Endothelial cell of umbilical vein (primary cell): ENCODE measurements around the gene LDB3. TPM values are rescaled to one million over a fixed set of nuclear protein-coding genes. Genes with fewer than 3 reads are reported as not detected.

Experiments used
- BruUV-seq: library from RNA; stranded (reverse); fragments of 400-500 nt; replicated peaks from 2 replicates; lab custom pipeline; 2021; lab: Mats Ljungman, UMichigan
- CTCF ChIA-PET: fragments of 300-600, 350-600 bp; sonication (Branson Sonifier 250); formaldehyde crosslinking; loops from one replicate; lab custom pipeline; 2021; ENCODE audit warnings: antibody characterized with exemption, inconsistent platforms; lab: Charles Lee
- POLR2A ChIA-PET: fragments of 300-600, 350-600 bp; sonication (Branson Sonifier 250); formaldehyde crosslinking; loops from one replicate; lab custom pipeline; 2021; ENCODE audit warnings: antibody characterized with exemption, inconsistent platforms; lab: Charles Lee
- DNase-seq: peaks from one replicate; pipeline ENCODE4 v3.0.0-alpha.2; 2011; ENCODE audit warnings: low read depth, low spot score
- FAIRE-seq: peaks from 2 replicates; lab custom pipeline; 2011; peaks lifted over from hg19 to GRCh38; lab: Jason Lieb, UNC
- H2AFZ ChIP-seq: 2 replicates; pipeline ENCODE4 v1.6.0; 2012; ENCODE audit warnings: low read depth, low read length, control low read depth, inconsistent platforms
- H3K27ac ChIP-seq: 2 replicates; pipeline ENCODE4 v1.5.1; 2011; ENCODE audit warnings: low read depth, mild to moderate bottlenecking, control low read depth, low read length, moderate library complexity; ENCODE audit not compliant: insufficient read depth
- H3K27me3 ChIP-seq, 2 experiments: 2 replicates each; pipeline versions ENCODE4 v1.6.0 to v1.6.1; 2011; ENCODE audit warnings: low read length in 2 of 2, mixed read lengths in 1 of 2; ENCODE audit not compliant: control insufficient read depth in 2 of 2, insufficient read depth in 2 of 2
- H3K36me3 ChIP-seq, 2 experiments: 2 replicates in 1 of 2; 3 replicates in 1 of 2; pipeline ENCODE4 v1.5.1; 2011; ENCODE audit warnings: low read length in 2 of 2, mild to moderate bottlenecking in 1 of 2, moderate library complexity in 1 of 2; ENCODE audit not compliant: control insufficient read depth in 2 of 2, insufficient read depth in 2 of 2; ENCODE audit errors: extremely low read depth in 1 of 2
- H3K4me1 ChIP-seq: 3 replicates; pipeline ENCODE4 v1.5.1; 2011; ENCODE audit warnings: mild to moderate bottlenecking, low read length; ENCODE audit not compliant: control insufficient read depth, insufficient read depth; ENCODE audit errors: extremely low read depth
- H3K4me2 ChIP-seq: 2 replicates; pipeline ENCODE4 v1.6.1; 2011; ENCODE audit warnings: low read length, control low read depth, mixed read lengths; ENCODE audit not compliant: insufficient read depth
- H3K4me3 ChIP-seq, 3 experiments: fragments of 200-600 bp in 1 of 3; sonication (generic), shearing (Covaris generic) in 1 of 3; replicated peaks in 1 of 3; 2 replicates each; pipeline ENCODE4 v1.5.1; 2011 to 2016; ENCODE audit warnings: control low read depth in 3 of 3, low read length in 3 of 3, mild to moderate bottlenecking in 2 of 3, inconsistent platforms in 1 of 3, low read depth in 1 of 3, moderate library complexity in 1 of 3; ENCODE audit not compliant: insufficient read depth in 1 of 3
- H3K79me2 ChIP-seq: 2 replicates; pipeline ENCODE4 v1.6.0; 2012; ENCODE audit warnings: low read length, inconsistent platforms; ENCODE audit not compliant: control insufficient read depth, insufficient read depth
- H3K9ac ChIP-seq: replicated peaks from 2 replicates; pipeline ENCODE3; 2011; ENCODE audit warnings: low read length, control low read depth; ENCODE audit not compliant: insufficient read depth; ENCODE audit errors: extremely low read depth
- H3K9me1 ChIP-seq: replicated peaks from 3 replicates; pipeline ENCODE4 v1.6.0; 2011; ENCODE audit warnings: mild to moderate bottlenecking, low read length; ENCODE audit not compliant: control insufficient read depth, insufficient read depth; ENCODE audit errors: extremely low read depth
- H3K9me3 ChIP-seq: replicated peaks from 2 replicates; pipeline ENCODE4 v1.5.1; 2012; ENCODE audit warnings: low read length, inconsistent platforms; ENCODE audit not compliant: control insufficient read depth, insufficient read depth
- H4K20me1 ChIP-seq: replicated peaks from 2 replicates; pipeline ENCODE3; 2011; ENCODE audit warnings: mild to moderate bottlenecking, low read length; ENCODE audit not compliant: control insufficient read depth, insufficient read depth; ENCODE audit errors: extremely low read depth
- EZH2 ChIP-seq: IDR thresholded peaks from 2 replicates; pipeline ENCODE4 v1.6.1; 2012; ENCODE audit warnings: borderline replicate concordance, low read depth, mild to moderate bottlenecking, moderate library complexity, low read length, inconsistent platforms; ENCODE audit not compliant: severe bottlenecking
- FOS ChIP-seq: IDR thresholded peaks from 2 replicates; pipeline ENCODE4 v1.6.1; 2011; ENCODE audit warnings: mild to moderate bottlenecking, low read length, moderate library complexity, borderline replicate concordance; ENCODE audit not compliant: insufficient read depth
- GATA2 ChIP-seq: IDR thresholded peaks from 2 replicates; pipeline ENCODE4 v1.7.0; 2011; ENCODE audit warnings: low read depth, mild to moderate bottlenecking, moderate library complexity, mixed read lengths, low read length; ENCODE audit not compliant: insufficient read length, insufficient read depth
- JUN ChIP-seq: IDR thresholded peaks from 2 replicates; pipeline ENCODE4 v1.6.1; 2011; ENCODE audit warnings: borderline replicate concordance, low read depth; ENCODE audit not compliant: insufficient read length, insufficient read depth
- MAX ChIP-seq: IDR thresholded peaks from 2 replicates; pipeline ENCODE4 v1.6.1; 2011; ENCODE audit not compliant: insufficient read depth, insufficient read length
- MYC ChIP-seq: IDR thresholded peaks from one replicate; pipeline ENCODE4 v1.6.1; 2011; ENCODE audit warnings: mild to moderate bottlenecking, low read depth, low read length
- POLR2A ChIP-seq: IDR thresholded peaks from 2 replicates; pipeline ENCODE4 v1.6.1; 2012; ENCODE audit warnings: low read depth, mild to moderate bottlenecking, control low read depth, low read length
- POLR2AphosphoS5 ChIP-seq: IDR thresholded peaks from 2 replicates; pipeline ENCODE4 v1.6.1; 2012; ENCODE audit warnings: low read depth, mild to moderate bottlenecking, control low read depth, low read length, moderate library complexity; ENCODE audit not compliant: insufficient read depth
- dilution Hi-C: fragments of 300-500 bp; cut with MboI; formaldehyde crosslinking; loops from one replicate; pipeline ENCODE4 v1.15.0; 2019; ENCODE audit warnings: low sequenced_read_pairs; ENCODE audit not compliant: extremely low pct_ligation_motif_present
- intact Hi-C: fragments of 100-400 bp; cut with micrococcal nuclease; formaldehyde crosslinking; loops from one replicate; pipeline ENCODE4 v1.10.0; 2022
- polyA plus RNA-seq, 4 experiments: library from polyadenylated mRNA; depleted of rRNA in 3 of 4; stranded (reverse) in 3 of 4; unstranded in 1 of 4; fragments of >200 nt; gene quantifications; 2 replicates each; pipeline versions ENCODE4 v1.2.1 to v1.2.3, GENCODE V29; 2011 to 2012; ENCODE audit warnings: missing spikeins in 1 of 4
- total RNA-seq: library from RNA; stranded (reverse); gene quantifications from 2 replicates; pipeline ENCODE4 v1.2.3, GENCODE V29; 2021
- TF ChIP-seq, protein P1 (sequence below), 2 donors: IDR thresholded peaks; 1 replicate in 1 of 2; 2 replicates in 1 of 2; pipeline ENCODE4 v1.5.1; 2011; ENCODE audit warnings: low read length in 2 of 2, mild to moderate bottlenecking in 2 of 2, moderate library complexity in 2 of 2, control low read depth in 1 of 2, inconsistent platforms in 1 of 2, low read depth in 1 of 2; ENCODE audit not compliant: insufficient read depth in 1 of 2; ENCODE audit errors: extremely low read depth in 1 of 2

Gene LDB3
- total and polyA plus RNA-seq, 2 donors (not counting 3 experiments of a cell fraction or from before 2014, with no cell fraction given) = not detected

GRCh38 chr10:86699541-86699940 is 31.2 kb downstream of the LDB3 start:
- CTCF ChIA-PET = interaction anchor here (1.2 to 1.9 kb wide), 4 partner anchors 11 to 200 kb away, joined by 3 to 12 read pairs (median 4); no protein-coding TSS in a partner anchor
- POLR2A ChIA-PET = no interaction called here
- FAIRE-seq = no peak

More at GRCh38 chr10:86699541-86699940, 31.2 kb downstream of the LDB3 start:
- dilution Hi-C loops = no loop called here
- Histone ChIP-seq H3K36me3 (no peaks in the 10 kb centered on the region), H4K20me1 (no peaks in the 10 kb centered on the region), H3K4me1 (no peaks in the 10 kb centered on the region), H3K4me2 (no peak overlapping the region), H3K27me3 (peaks cover 31 to 63% of the 10 kb centered on the region in 2 experiments), H3K9me3 (no peaks in the 10 kb centered on the region), H3K4me3 (no peak overlapping the region), H3K79me2 (no peaks in the 10 kb centered on the region), H3K27ac (no peak overlapping the region), H3K9ac (no peak overlapping the region), H2AFZ (no peak overlapping the region), H3K9me1 (no peaks in the 10 kb centered on the region)
- intact Hi-C loops = no loop called here
- DNase-seq = no peak
- TF ChIP-seq POLR2AphosphoS5 = no peak
- TF ChIP-seq, protein P1, sequence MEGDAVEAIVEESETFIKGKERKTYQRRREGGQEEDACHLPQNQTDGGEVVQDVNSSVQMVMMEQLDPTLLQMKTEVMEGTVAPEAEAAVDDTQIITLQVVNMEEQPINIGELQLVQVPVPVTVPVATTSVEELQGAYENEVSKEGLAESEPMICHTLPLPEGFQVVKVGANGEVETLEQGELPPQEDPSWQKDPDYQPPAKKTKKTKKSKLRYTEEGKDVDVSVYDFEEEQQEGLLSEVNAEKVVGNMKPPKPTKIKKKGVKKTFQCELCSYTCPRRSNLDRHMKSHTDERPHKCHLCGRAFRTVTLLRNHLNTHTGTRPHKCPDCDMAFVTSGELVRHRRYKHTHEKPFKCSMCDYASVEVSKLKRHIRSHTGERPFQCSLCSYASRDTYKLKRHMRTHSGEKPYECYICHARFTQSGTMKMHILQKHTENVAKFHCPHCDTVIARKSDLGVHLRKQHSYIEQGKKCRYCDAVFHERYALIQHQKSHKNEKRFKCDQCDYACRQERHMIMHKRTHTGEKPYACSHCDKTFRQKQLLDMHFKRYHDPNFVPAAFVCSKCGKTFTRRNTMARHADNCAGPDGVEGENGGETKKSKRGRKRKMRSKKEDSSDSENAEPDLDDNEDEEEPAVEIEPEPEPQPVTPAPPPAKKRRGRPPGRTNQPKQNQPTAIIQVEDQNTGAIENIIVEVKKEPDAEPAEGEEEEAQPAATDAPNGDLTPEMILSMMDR (IDR thresholded peaks at IDR 0.05; ENCODE audit: extremely low read depth in 1 of 2, insufficient read depth in 1 of 2, low read depth in 1 of 2, low read length in 2 of 2) = no peak
- TF ChIP-seq FOS = no peak
- no peak for TF ChIP-seq MAX
- no peak for TF ChIP-seq GATA2
- TF ChIP-seq MYC = no peak
- TF ChIP-seq POLR2A = no peak
- TF ChIP-seq JUN = no peak
- TF ChIP-seq EZH2 = no peak
- BruUV-seq = no TSS peak
